OCI-LY3 (cell line): ENCODE data around the gene EIF4E3.

Experiments
- EZH2phosphoT487 ChIP-seq: fragments of 200-600 bp; shearing (Covaris generic); IDR thresholded peaks from 2 replicates; pipeline ENCODE4 v1.6.1; 2018; ENCODE audit warnings: antibody characterized with exemption, mixed run types, low read depth
- TF ChIP-seq, protein P1 (sequence below): fragments of 200-600, 300-600 bp; sonication (generic); IDR thresholded peaks from 2 replicates; pipeline ENCODE4 v1.5.1; 2014; ENCODE audit warnings: antibody characterized with exemption, low read length, low read depth

DNA sequence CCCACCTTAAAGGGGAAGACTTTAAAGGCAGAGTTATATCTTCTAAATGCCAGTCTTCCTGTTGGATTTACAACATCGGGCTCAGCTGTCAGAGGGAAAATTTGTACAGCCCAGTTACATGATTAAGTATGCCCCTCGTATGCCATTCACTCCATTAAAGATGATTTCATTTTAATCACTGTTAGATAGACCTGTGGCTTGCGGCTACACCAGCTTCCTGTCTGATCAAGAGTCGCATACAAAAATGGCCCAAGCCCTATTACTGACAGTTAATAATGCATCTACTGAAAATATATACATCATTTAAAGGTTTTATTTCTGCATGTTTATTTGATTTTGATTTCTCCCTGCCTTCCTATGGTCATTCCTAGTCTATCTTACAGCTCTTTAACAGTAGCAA, 7.1 kb downstream of the EIF4E3 start:
- TF ChIP-seq, protein P1, sequence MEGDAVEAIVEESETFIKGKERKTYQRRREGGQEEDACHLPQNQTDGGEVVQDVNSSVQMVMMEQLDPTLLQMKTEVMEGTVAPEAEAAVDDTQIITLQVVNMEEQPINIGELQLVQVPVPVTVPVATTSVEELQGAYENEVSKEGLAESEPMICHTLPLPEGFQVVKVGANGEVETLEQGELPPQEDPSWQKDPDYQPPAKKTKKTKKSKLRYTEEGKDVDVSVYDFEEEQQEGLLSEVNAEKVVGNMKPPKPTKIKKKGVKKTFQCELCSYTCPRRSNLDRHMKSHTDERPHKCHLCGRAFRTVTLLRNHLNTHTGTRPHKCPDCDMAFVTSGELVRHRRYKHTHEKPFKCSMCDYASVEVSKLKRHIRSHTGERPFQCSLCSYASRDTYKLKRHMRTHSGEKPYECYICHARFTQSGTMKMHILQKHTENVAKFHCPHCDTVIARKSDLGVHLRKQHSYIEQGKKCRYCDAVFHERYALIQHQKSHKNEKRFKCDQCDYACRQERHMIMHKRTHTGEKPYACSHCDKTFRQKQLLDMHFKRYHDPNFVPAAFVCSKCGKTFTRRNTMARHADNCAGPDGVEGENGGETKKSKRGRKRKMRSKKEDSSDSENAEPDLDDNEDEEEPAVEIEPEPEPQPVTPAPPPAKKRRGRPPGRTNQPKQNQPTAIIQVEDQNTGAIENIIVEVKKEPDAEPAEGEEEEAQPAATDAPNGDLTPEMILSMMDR, result no peak
- no peak for TF ChIP-seq EZH2phosphoT487
